GM12891 (cell line): ENCODE results near the gene OXTR.

Source experiments
- POLR2A ChIP-seq: IDR thresholded peaks from 2 replicates; pipeline ENCODE4 v1.6.1; 2011; ENCODE audit warnings: low read depth, low read length, control low read depth
- POLR2AphosphoS5 ChIP-seq: IDR thresholded peaks from 2 replicates; pipeline ENCODE4 v1.6.1; 2011; ENCODE audit warnings: low read depth, low read length, control low read depth
- TAF1 ChIP-seq: IDR thresholded peaks from 2 replicates; pipeline ENCODE4 v1.6.1; 2011; ENCODE audit warnings: low read depth, low read length, control low read depth

DNA sequence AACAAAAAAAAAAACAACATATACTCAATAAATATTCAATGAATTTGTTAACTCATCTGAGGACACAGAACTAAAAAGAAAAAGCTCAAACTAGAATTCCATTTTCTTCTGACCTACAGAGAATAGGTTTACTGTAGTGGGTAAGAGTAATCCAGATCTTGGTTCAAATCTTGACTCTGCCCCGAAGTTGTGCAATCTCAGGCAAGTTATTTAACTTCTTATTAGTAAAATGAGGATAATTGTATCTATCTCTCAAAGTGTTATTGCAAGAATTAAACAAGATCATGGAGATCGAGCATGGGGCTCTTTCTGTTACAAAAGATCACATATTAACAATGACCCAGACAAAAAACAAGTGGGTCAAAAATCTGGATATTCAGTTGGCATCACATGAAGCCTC is 41.1 kb upstream of the OXTR start:
- TF ChIP-seq POLR2A (no peak), POLR2AphosphoS5 (no peak), TAF1 (no peak)
